Measurements from ENCODE around the gene PHKG1.
"Not testable (repeated sequence)": the region's sequence is repeated elsewhere in the genome, so short reads cannot be mapped to it uniquely, and the experiment has no call there.

The PHKG1 gene

DNA sequence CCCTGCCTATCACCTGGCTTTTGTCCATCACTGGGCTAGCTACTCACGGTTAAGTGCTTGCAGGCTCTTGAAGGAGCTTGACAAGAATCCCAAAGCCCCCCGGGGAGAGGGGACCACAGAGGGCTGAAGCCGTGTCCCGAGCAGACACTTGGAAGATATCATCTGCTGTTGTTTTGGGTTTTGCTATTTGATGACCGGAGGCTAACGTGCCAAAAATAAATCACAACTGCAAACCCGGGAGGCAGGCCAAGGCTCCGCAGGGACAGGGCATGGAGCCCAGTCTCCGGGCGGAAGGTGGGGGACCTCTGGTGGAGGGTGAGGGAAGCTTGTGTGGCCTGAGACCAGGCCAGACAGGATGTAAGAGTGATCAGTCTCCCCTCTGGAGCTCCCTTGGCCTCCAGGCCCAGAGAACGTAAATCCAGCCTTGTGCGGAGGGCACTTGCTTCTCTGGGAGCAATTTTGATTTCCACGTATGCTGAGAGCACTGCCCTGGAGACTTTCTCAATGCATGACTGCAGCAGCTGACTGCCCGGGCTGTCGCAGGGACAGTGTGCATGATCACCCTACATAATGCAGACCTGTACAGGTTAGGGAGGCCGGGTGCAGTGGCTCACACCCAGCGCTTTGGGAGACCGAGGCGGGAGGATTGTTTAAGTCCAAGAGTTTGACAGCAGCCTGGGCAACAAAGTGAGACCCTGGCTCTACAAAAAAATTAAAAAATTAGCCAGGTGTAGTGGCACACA lies at the start of gene PHKG1:
TSS of gene PHKG1 (minus strand) at position 164 of the 743 bp plus-strand sequence. CDS start 4,011 bp downstream, outside the sequence.
- peak; percentile 22 to 90 (median 70) for DNase-seq

DNA sequence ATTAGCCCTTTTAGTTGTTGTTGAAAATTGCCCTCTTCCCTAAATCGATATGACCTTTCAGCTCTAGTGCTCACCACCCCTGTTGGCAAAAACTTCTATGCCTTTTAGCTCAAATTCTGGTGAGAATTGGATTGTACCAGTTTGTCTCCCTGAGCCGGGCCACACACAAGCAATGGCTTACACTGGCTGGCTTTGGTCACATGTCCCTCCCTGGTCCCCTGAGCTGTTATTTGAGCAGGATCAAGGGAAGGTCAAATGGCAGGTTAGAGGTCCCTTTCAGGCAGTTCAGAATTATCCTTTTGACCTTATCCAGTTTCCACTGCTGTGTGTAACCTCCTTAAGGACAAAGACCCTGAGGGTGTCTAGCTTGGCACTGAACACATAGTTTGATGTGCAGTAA lies 38.3 kb upstream of the PHKG1 start:
- DNase-seq, result not testable (repeated sequence)

DNA sequence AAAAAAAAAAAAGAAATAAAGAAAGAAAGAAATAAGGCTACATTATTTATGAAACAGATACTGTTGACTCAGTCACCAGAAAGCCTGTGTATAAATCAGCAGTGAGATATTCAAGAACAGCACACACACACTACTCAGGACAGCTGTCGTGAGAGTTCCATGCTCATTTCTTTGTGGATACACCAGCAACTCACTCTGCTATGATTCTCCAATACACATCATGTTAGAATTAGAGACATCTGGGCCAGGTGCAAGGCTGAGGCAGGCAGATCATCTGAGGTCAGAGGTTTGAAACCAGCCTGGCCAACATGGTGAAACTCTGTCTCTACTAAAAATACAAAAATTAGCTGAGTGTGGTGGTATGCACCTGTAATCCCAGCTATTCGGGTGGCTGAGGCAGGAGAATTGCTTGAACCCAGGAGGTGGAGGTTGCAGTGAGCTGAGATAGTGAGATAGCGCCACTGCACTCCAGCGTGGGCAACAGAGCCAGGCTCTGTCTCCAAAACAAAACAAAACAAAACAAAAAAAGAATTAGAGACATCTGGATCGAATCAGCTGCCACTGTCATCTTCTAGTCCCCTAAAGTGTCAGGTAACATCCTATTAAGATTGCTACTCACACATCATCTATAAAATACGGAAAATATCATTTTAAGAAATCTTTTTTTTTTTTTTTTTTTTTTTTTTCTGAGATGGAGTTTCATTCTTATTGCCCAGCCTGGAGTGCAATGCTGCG lies 34.7 kb upstream of the PHKG1 start:
- no peak for DNase-seq

DNA sequence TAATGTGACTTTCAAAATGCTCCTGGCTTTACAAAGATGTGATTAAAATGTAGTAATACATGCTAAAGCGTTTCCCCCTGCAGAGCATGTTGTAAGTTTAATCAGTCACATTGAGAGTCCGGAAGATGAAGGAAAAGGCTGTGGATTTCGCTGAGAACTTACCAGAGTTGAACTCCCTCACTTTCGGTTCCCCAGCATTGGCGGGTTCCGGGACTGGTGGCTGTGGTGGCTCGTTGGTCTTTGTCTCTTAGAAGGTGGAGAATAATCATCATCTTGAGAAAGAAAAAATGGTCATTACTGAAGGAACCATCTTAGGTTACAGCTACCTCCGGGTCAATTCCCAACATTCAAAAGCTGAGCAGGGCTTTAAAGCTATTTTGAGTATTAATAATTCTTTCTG lies 33.1 kb upstream of the PHKG1 start:
- DNase-seq, result no peak

DNA sequence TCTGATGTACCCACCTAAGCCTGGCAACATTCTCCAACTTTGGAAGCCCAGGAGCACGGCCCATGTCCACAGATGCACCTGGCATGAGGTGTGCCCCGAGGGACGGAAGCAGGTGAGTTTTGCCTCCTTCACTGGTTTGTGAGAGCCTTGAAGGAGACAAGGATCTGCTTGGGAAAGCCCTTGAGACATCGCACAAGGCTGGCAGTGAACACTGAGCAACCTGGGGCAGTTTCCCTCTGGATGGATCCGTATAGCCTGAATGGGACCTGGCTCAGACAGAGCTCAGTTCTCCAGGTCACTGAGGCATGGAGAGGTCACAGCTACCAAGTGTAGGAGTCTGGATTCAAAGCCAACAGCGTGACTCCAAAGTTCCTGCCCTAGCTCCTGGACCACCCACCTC lies 32.2 kb upstream of the PHKG1 start:
- DNase-seq, result no peak

DNA sequence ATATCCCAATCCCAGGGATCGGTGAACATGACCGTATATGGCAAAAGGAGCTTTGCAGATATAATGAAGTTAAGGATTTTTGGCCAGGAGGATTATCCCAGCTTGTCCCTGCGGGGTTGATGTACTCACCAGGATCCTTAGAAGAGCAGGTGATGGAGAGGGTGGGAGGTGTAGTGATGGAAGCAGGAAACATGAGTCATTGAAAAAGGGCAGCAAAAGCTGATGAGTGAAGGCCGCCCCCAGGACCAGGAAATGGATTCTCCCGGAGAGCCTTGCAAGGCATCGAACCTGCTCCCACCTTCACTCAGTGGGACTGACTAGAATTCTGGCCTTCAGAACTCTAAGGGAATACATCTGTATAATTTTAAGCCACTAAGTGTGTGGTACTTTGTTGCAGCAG lies 28.7 kb upstream of the PHKG1 start:
- DNase-seq, result no peak

DNA sequence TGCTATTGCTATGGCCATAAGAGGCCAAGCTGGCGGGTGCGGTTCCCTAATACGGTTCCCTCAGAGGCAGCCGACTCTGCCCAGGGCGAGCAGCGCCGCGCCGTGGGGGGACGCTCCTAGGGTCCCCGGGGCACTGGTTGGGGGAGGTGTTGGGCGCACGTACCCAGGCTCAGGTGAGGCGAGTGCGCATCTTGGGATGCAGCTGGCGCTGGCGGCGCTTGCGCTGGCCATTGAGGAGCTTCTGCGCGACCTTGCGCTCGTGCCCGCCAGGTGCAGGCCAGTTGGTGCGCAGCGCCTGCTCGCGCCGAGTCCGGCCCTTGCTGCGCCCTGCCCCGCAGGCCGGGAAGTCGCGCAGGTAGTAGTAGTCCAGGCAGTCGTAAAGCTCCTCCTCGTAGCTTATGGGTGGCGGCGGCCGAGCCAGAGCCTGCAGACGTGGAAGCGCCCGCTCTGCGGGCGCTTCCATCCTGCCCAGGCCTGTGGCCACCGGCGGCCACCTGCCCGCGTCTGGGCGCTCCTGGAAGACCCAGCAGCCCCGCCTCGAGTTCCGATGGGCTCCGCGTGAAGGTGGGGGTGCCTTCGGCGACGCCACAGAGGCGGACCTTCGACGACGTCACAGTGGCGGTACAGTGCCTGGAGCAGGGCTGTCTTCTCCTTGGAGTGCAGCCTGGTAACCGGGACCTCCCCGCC lies 23.2 kb upstream of the PHKG1 start, which contains the start of gene NUPR2:
TSS of gene NUPR2 (minus strand) at position 566 of the 687 bp plus-strand sequence. CDS start at position 463, 103 bp downstream.
- DNase-seq, result peak in 1 of 14 donors; percentile 65

DNA sequence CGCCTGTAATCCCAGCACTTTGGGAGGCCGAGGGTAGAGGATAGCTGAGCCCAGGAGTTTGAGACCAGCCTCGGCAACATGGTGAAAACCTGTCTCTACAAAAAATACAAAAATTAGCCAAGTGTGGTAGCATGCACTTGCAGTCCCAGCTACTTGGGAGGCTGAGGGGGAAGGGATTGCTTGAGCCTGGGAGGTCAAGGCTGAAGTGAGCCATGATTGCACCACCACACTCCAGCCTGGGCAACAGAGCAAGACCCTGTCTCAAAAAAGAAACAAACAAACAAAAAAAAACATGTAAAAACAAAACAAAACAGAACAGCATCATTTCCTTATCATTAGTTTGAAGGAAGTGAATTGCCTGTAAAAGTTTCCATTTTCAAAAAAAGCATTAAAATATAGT lies 19.5 kb upstream of the PHKG1 start:
- not testable (repeated sequence) for DNase-seq

DNA sequence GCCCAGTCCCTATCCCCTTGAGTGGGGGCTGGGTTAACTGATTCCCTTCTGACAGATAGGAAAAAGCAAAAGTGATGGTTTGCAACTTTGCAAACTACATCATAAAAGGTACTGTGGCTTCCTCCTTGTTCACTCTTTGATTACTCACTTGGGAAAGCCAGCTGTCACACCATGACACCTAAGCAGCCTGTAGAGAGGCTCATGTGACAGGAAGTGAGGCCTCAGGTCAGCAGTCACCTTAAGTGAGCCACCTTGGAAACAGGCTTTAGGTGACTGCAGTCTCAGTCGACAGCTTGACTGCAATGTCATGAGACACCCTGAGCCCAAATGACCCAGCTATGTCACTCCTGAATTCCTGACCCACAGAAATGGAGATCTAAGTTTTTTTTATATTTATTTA lies 17.9 kb upstream of the PHKG1 start:
- DNase-seq, result no peak

DNA sequence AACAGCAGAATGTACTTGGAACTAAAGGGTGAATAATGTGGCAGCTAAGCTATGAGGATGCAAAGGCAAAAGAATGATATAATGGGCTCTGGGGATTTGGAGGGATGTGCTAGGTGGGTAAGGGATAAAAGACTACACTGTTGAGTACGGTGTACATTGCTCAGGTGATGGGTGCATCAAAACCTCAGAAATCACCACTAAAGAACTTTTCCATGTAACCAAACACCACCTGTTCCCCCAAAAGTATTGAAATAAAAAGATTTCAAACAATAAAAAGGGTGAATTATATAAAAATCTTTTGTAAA lies 15.2 kb upstream of the PHKG1 start:
- DNase-seq, result no peak

DNA sequence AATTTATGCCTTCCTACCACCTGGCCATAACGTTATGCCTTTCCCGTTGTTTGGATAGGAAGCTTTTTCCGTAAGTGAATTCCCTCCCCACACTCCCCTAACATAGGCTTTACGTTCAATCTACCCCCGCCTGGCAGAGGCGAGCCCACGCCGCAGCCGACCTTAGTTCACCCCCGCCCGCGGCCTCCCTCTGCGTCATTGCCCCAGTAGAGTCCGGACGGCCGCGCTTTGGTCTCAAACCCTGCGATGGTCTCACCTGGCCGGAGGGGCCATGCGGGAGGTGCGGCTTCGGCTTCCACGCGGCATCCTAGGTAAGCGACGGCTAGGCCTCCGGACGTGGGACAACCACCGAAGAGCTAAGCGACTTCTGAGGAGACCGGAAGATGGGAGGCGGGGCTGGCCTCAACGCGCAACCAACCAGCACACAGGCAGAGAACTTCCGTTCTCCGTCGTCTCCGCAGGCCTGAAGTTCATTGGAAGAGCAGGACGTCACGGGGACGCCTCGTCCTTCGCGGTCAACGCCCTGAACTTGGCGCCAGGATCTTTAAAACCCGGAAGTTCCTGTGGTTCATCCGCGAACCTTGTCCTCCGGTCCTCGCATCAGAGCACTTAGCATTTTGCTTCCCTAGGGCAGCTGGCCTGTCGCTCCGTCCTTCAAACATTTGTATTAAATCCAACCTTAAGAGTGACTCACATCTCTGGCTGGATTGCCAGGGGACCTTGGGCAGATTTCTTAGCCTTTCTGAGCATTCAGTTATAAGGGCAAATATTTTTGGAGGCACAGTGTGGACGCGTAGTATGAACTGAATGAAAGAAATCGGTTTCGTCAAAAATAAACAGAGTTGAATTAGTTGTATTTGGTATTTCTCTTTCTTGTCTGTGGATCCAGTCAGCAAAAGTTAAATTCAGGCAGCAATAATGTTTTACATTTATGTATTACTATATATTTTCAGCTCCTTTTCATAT lies 13.6 kb upstream of the PHKG1 start, which contains the start of gene CHCHD2:
TSS of gene CHCHD2 (minus strand) at position 369 of the 966 bp plus-strand sequence. CDS start at position 306, 63 bp downstream.
- DNase-seq, result peak; percentile 51 to 98 (median 94)

DNA sequence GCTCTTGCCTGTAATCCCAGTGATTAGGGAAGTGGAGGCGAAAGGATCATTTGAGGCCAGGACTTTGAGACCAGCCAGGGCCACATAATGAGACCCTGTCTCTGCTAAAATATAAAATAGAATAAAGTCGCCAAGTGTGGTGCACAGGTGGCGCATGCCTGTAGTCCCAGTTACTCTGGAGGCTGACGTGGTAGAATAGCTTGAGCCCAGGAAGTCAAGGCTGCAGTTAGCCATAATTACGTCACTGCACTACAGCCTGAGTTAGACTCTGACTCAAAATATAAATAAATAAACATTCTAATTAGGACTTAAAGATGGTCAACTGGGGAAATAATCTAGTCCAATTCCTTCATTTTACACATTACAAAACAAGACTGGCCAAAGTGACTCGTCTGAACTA lies 12.8 kb upstream of the PHKG1 start:
- no peak for DNase-seq

DNA sequence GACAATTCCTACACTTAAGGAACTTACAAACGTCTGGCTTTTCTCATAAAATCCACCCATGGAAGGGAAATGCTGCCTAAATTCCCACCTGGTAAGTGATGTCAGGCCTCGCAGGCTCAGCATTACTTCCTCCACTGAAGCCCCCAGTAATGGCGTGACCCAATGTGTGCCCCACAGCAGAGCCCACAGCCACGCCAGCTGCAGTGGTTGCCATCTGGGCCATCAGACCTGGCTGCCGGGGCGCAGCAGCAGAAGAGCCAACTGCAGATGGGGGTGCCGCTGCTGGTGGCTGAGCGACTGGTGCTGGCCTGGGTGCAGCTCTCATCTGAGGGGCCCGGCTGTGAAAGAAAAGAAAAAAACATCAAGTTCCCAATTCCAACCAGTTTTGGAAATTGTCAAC lies 11.4 kb upstream of the PHKG1 start:
- DNase-seq, result not testable (repeated sequence)

DNA sequence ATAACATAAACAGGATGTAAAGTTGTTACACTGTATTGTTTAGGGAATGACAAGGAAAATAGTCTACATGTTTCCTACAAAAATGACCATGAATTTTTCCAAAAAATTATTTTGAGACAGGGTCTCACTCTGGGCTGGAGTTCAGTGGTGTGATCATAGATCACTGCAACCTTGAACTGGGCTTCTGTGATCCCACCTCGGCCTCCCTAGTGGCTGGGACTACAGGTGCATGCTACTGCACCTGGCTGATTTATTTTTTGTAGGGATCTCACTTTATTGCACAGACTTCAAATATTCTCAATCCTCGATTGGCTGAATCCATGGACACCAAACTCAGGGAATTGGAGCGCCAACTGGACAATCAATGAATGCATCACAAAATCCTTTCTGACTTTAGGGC lies 6.9 kb upstream of the PHKG1 start:
- no peak for DNase-seq

DNA sequence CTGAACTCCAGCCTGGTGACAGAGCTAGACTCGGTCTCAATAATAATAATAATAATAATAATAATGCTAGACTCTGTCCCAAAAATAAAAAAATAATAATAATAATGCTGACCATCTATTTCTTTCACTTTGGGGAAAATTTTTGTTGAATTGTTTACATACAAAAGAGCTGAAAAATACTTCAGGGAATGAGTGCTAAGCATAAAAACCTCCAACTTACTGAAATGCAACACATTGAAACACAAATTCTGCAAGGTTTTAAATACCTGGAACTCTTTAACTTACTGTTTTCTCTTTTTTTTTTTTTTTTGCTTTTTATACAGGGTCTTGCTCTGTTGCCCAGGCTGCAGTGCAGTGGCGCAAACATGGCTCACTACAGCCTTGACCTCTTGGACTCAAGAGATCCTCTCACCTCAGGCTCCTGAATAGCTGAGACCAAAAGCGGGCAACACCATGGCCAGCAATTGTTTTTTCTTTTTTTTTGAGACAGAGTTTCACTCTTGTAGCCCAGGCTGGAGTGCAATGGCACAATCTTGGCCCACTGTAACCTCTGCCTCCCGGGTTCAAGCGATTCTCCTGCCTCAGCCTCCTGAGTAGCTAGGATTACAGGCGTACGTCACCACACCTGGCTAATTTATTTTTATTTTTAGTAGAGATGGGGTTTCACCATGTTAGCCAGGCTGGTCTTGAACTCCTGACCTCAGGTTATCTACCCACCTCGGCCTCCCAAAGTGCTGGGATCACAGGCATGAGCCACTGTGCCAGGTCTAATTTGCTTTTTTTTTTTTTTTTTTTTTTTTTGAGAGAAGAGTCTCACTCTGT lies 5.6 kb upstream of the PHKG1 start:
- not testable (repeated sequence) for DNase-seq

DNA sequence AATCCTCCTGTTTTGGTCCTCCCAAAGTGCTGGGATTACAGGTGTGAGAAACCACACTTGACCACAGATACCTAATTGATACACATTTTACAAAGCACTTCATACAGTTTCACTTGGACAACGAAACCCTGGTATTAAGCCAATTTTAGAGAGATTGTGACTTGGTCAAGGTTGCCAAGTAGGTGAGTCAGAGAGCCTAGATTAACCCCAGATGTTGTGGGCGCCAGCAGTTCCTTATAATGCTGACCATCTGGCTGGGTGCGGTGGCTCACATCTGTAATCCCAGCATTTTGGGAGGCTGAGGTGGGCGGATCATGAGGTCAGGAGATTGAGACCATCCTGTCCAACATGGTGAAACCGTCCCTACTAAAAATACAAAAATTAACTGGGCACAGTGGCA lies 4.9 kb upstream of the PHKG1 start:
- no peak for DNase-seq

DNA sequence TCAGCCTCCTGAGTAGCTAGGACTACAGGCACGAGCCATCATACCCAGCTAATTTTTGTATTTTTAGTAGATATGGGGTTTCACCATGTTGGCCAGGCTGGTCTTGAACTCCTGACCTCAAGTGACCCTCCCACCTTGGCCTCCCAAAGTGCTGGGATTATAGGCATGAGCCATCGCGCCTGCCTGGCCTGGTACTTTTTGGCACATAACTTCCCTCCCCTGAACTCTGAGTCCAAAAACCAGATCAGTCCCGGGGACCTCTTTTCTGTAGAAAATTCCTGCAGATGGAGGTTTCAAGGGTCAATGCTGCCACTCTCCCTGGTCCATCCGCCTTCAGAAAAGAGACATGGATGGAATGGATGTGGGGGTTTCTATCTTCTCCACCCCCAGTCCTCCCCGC lies 364 bp downstream of the PHKG1 start:
- DNase-seq, result not testable (repeated sequence)

DNA sequence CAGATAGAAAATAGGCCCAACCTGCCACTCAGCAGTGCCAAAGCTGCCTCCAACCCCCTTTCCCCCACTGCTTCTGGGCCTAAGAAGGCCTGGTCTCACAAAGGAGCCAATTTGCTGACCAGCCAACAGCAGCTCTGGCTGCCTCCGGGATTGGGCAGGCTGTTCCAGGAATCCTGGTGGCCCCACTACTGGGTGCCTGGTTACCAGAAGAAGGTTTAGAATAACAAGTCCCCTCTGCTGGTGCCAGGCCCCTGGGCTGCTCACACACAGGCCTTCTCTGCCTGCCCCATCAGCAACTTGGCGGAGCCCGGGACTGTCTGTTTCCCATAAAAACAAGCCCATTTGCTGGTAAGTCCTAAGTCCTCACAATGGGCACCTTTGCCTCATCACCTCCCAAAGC lies 1.2 kb downstream of the PHKG1 start:
- DNase-seq, result peak in 13 of 14 donors; percentile 8 to 89 (median 53)

DNA sequence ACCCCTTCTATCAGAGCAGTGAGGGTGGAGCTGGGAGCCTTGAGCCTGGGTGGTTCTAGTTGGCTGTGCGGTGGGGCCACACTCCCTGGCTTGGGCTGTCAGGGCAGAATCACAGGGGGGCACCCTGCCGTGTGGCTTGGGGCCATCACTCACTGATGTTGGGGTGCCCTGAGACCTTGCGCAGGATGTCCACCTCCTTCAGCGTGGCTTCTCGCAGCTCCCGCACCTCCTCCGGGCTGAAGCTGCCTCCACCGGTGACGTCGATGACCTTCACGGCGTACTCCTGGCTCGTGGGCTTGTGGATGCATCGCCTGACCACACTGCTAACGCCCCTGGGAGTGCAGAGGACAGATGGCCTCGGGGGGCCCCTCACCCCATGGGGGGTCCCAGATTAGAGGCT lies 5.3 kb downstream of the PHKG1 start:
- no peak for DNase-seq

DNA sequence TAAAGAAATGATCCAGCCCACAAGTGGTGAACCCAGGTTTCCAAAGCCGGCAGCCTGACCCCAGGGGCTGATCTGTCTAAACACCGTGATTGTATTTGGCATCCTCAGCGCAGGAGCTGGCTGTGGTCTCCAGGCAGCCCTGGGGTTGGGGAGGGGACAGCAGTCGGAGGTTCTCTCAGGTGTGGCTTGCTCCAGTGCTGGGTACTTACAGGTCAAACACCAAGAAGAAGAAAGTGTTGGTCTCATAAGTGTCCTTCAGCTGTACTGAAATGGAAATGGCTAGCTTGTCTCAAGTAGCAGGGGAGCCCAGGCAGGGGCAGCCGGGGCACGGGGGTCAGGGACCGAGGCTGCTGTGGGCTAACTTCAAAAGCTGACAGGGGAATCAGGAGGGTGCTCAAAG lies 6.0 kb downstream of the PHKG1 start:
- no peak for DNase-seq

DNA sequence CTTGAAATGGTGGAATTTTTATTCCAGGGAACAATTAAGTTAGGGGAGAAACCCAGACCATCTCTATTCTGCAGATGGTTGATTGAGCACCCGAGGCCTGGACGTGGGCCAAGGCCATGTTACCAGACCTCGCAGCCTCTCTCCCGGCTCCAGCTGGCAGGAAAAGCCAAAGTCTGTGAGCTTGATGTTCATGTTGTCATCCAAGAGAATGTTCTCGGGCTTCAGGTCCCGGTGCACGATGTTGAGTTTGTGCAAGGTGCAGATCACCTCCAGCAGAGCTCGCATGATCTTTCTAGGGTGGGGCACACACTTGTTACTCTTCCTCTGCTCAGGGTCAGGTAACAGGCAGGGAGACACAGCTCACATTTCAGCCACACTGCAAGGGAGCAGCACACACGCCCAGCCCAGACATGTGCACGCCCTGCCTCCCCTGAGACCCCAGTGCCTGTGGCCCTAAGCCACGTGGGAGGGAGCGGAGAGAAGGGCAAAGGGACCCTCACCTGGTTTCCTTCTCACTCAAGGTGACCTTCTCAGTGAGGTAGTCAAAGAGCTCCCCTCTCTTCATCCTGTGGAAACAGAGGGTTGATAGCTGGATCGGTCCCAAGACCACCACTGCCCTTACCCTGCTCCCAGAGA lies 9.5 kb downstream of the PHKG1 start:
- peak in 11 of 14 donors; percentile 3 to 73 (median 39) for DNase-seq
